ENCODE results near the gene CLN5. TPM values are rescaled to one million over a fixed set of nuclear protein-coding genes. Genes with fewer than 3 reads are reported as not detected.

CLN5 gene
- total RNA-seq, 1 donor from 2014 or later: 43.8 TPM

- no peak for DNase-seq (ENCODE audit: low spot score)
Observed at GRCh38 chr13:77016888-77017623, 25.2 kb downstream of the CLN5 start.

- DNase-seq (ENCODE audit: low spot score): no peak
Observed at GRCh38 chr13:77019756-77020155, 27.9 kb downstream of the CLN5 start.

- DNase-seq (ENCODE audit: low spot score): no peak
Observed at GRCh38 chr13:77022341-77022740, 30.5 kb downstream of the CLN5 start.

- peak; percentile 85 for DNase-seq (ENCODE audit: low spot score)
Observed at GRCh38 chr13:77026255-77026860, 34.5 kb downstream of the CLN5 start.

GRCh38 chr13:77026861-77027621, 35.2 kb downstream of the CLN5 start, which contains the start of gene FBXL3:
TSS of gene FBXL3 (minus strand) at chr13:77027159. CDS start at chr13:77021860, 5,299 bp downstream.
- peak; percentile 85 for DNase-seq (ENCODE audit: low spot score)

- no peak for DNase-seq (ENCODE audit: low spot score)
Observed at GRCh38 chr13:77028202-77028601, 36.3 kb downstream of the CLN5 start.

GRCh38 chr13:77029436-77029835, 37.6 kb downstream of the CLN5 start:
- no peak for DNase-seq (ENCODE audit: low spot score)

- DNase-seq (ENCODE audit: low spot score): no peak
Observed at GRCh38 chr13:77031656-77032243, 39.9 kb downstream of the CLN5 start.

- no peak for DNase-seq (ENCODE audit: low spot score)
Observed at GRCh38 chr13:77033717-77034302, 41.9 kb downstream of the CLN5 start.

- DNase-seq (ENCODE audit: low spot score): no peak
Observed at GRCh38 chr13:77034881-77035280, 43.0 kb downstream of the CLN5 start.

- DNase-seq (ENCODE audit: low spot score): no peak
Observed at GRCh38 chr13:77036279-77036678, 44.4 kb downstream of the CLN5 start.

GRCh38 chr13:77038907-77039480, 47.1 kb downstream of the CLN5 start:
- no peak for DNase-seq (ENCODE audit: low spot score)

GRCh38 chr13:77040076-77040475, 48.2 kb downstream of the CLN5 start:
- no peak for DNase-seq (ENCODE audit: low spot score)

- no peak for DNase-seq (ENCODE audit: low spot score)
Observed at GRCh38 chr13:77040835-77041234, 49.0 kb downstream of the CLN5 start.

- DNase-seq (ENCODE audit: low spot score): no peak
Observed at GRCh38 chr13:77042566-77043177, 50.8 kb downstream of the CLN5 start.

- no peak for DNase-seq (ENCODE audit: low spot score)
Observed at GRCh38 chr13:77047649-77048343, 55.9 kb downstream of the CLN5 start.

GRCh38 chr13:77048681-77049080, 56.8 kb downstream of the CLN5 start:
- DNase-seq (ENCODE audit: low spot score): no peak

- no peak for DNase-seq (ENCODE audit: low spot score)
Observed at GRCh38 chr13:77053192-77053591, 61.3 kb downstream of the CLN5 start.
